ENCODE measurements around the gene RBP7. TPM values are rescaled to one million over a fixed set of nuclear protein-coding genes. Genes with fewer than 3 reads are reported as not detected.
"Not testable (repeated sequence)": the region's sequence is repeated elsewhere in the genome, so short reads cannot be mapped to it uniquely, and the experiment has no call there.

RBP7 gene
- total RNA-seq, result 6.2 TPM

DNA sequence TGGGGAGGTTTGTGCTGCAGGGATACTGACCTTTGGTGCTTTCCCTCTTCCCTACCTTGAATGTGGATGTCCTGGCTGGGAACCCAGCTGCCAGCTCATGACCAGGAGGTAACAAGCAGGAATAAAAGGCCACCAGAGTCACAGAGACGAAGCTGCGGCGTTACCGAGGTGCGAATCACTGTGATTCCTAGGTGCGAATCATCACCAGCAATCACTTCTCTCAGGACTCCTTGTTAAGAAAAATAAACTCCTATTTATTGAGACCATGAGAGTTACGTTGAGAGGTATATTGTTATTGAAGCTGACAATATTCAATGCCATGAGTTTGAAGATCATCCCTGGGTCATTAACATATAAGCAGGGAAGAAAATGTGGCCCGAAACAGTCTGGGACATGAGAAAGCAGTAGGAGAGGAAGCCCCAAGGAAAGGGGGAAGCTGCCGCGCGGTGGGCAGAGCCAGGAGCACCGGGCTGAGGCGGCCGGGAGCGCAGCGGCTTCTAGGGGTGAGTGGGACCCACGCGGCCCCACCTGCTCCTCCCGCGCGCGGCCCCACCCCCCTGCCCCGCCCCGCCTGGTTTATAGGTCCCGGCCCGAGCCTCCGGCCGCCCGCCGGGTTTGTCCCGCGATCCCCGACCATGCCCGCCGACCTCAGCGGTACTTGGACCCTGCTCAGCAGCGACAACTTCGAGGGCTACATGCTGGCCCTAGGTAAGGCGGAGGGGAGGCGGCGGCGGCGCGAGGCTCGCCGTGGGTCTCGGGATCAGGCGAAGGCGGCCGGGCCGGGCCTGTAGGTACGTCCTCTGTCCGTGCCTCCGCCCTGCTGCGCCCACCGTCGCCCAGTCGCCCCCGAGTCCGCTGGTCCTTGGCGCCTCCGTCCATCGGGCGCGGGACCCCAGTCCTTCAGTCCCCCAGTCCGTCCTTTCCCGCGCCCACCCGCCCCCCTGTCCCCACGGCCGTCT lies at the start of gene RBP7:
RBP7 (plus strand) TSS at position 605 of the 959 bp plus-strand sequence; CDS start at position 636, 31 bp downstream.
- DNase-seq, result peak; percentile 16

DNA sequence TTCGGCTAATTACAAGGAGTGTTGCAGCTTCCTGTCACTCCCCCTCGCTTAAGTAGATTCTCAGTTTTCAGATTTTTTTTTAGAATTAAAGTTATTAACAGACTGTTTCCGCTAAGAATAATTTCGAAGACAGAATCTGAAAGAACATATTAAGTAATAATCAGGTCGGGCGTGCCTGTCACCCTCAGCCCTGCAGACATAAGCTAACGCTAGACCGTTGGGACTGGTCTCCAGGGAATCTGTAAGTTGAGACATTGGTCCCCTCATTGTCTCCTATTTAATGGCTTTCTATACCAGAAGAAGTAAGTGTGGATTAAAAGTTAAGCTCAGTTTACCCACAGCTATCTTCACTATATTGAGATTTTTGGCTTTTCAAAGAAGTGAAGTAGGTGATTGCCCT lies 39.3 kb upstream of the RBP7 start:
- DNase-seq, result no peak

DNA sequence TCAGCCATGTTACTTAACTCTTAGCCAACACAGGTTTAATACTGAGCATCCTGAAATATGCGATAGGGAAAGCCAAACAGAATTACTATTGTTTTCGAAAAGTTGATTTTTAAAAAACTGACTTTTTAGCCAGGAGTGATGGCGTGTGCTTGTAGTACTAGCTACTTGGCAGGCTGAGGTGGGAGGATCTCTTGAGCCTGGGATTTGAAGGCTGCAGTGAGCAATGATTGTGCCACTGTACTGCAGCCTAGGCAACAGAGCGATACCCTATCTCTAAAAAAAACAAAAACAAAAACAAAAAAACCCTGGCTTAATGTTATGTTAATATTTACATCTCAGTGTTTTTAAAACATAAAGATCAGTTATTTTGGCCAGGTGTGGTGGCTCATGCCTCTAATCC lies 37.0 kb upstream of the RBP7 start:
- peak; percentile 4 for DNase-seq

DNA sequence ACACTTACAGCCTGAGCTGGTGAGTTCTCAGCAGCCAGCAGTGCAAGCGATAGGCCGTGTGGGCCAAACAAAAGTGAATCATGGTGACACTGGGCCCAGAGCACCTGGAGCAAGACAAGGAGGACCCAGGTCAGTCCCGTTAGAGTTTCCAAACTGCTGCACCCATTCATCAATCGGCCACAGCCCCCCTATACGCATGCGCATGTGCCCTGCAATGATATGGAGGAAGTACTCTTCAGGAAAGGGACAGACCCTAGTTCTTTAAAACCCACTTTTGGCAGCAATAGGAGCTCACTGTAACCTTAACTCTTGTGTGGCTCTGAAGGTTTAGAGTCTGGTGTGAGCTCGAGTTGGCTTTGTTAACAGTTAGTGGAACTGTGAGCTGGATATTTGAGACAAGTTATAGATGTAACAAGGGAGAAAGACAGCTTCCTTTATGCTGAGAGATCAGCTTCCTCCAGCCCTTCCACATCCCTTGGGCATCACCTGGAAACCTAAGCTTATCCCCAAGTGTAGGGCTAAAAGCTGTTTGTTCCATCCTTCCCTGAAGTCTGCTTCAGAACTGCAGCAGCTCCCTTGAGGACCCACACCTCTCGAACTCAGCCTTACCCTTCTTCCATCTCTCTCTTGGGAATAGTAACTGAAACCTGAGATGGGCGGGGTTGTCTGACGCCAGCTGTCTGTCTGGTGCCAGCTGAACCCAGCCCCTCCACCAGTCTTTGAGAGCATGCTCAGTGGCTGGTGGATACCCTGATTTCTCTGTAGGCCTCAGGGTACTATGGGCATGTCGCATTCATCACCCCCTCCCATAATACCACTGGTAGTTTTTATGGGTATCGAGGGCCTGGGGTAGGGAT lies 36.1 kb upstream of the RBP7 start:
- peak; percentile 82 for DNase-seq

DNA sequence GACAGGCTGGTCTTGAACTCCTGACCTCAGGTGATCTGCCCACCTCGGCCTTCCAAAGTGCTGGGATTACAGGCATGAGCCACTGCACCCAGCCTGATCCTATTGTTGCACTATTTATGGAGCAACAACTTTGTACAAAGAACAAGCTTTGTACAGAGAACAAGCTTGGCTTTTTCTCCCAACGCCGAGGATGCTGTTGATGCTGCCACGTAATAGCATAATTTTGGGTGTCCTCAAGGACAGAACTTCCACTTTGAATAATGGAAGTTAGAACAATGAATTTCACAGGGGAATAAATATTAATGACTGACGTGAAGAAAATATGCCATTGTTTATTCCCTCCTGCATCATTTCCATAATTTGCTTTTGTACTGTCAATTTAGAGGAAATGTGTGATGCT lies 12.8 kb upstream of the RBP7 start:
- no peak for DNase-seq

GRCh38 chr1:9985001-9985400 lies 12.0 kb upstream of the RBP7 start:
- DNase-seq, result no peak

DNA sequence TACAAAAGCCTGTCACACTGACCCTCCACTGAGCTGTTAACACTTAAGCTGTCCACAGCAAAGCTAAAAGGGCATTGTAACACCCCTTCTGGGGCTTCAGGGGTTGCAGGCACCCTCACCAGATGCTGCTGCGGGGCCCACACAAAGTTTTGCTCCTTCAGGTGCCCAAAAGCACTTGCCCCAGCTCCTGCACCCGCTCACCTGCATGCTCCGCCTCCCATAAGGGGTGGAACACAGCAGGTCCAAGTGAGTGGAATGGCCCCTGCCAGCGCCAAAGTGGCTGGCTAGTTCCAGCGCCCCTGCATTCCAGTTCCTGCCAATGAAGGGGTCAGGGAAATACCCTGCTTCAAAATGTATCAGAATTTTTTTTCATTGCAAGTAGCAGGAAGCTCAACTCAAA lies 7.3 kb upstream of the RBP7 start:
- no peak for DNase-seq

DNA sequence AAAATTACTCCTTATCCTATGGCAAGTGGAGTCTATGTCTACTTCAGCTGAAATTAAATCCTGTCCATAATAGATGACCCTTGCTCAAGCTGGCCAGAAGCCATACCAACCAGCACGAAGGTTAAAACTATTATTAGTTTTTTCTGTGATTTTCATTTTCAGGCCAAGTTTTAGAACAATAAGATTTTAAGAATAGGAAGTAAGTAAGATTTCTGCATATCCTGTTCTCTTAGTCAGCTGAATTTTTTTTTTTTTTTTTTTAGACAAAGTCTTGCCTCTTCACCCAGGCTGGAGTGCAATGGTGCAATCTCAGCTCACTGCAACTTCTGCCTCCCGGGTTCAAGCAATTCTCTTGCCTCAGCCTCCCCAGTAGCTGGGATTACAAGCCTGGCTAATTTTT lies 6.1 kb upstream of the RBP7 start:
- DNase-seq, result no peak

- no peak for DNase-seq
These were observed 4.1 kb upstream of the RBP7 start for GRCh38 chr1:9992910-9993309.

DNA sequence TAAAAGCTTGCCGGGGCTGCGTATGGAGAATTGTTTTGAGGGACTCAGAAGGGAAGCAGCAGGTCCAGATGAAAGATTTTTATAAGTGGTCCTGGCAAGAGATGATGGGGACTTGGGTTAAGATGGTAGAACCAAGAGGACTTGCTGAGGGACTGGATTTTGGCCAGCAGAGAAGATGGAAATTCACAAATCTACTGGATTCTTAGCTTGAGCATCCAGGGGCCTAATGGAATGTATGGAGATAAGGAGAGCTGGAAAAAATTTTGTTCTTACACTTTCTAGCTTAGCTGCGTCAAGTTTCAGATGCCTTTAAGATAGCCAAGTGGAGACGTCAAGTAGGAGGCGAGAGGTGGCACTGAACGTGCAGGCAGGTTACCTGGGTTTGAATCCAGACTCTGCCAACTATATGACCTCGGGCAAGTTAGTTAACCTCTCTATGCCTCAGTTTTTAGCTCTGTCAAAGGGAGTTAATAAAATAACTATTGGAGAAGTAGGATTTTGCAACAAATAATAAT lies 3.4 kb upstream of the RBP7 start:
- DNase-seq, result no peak

DNA sequence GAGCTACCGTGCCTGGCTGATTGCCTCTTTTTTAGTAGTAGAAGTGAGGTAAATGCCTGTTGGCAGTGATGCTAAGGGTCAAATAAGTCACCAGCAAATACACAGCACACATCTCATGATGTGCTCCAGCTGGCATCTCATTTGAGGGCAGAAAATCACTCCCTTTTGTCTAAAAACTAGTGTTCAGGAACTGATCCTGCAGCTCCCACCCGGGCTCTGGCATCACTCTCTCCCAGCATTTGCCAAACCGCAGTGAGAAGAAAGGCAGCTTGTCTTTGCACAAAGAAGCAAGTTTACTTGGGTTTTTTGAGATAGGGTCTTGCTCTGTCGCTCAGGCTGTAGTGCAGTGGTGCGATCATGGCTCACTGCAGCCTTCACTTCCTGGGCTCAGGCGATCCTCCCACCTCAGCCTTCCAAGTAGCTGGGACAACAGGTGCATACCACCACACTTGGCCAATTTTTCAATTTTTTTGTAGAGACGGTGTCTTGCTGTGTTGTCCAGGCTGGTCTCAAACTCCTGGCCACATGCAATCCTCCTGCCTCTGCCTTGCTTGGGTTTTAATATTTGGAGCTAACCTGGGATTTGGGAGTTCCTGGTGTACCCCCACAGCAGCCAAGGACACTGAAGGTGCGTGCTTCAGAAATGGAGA lies 4.1 kb downstream of the RBP7 start:
- no peak for DNase-seq

GRCh38 chr1:10005248-10005647 lies 8.2 kb downstream of the RBP7 start:
- not testable (repeated sequence) for DNase-seq

DNA sequence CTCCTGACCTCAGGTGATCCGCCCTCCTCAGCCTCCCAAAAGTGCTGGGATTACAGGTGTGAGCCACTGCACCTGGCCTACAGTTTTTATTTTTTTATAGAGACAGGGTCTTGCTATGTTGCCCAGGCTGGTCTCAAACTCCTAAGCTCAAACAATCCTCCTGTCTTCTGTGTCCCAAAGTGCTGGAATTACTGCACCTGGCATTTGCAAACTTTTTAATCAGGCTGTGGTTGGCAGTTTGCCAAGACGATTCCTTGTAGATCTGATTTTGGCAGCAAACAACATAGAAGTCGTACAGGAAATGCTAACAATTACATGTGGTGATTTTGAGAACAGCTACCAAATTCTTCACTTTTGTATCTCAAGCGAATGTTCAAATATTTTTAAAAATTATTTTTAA lies 10.1 kb downstream of the RBP7 start:
- DNase-seq, result peak; percentile 55

- DNase-seq, result no peak
These were observed 17.0 kb downstream of the RBP7 start for GRCh38 chr1:10014016-10014415.

GRCh38 chr1:10019561-10019960 lies 22.5 kb downstream of the RBP7 start:
- no peak for DNase-seq

DNA sequence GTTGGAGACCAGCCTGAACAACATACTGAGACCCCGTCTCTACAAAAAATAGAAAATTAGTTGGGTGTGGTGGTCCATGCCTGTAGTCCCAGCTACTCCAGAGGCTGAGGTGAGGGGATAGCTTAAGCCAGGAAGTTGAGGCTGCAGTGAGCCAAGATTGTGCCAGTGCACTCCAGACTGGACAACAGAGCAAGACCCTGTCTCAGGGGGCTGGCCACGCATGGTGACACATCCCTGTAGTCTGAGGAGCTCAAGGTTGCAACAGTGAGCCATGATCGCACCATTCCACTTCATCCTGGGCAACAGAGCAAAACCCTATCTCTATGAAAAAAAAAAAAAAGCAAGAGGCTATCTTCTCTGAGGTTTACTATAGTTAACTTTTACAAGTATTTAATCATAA lies 23.1 kb downstream of the RBP7 start:
- no peak for DNase-seq

GRCh38 chr1:10020678-10021077 lies 23.6 kb downstream of the RBP7 start:
- DNase-seq, result not testable (repeated sequence)

- not testable (repeated sequence) for DNase-seq
These were observed 25.0 kb downstream of the RBP7 start for GRCh38 chr1:10021992-10022391.

DNA sequence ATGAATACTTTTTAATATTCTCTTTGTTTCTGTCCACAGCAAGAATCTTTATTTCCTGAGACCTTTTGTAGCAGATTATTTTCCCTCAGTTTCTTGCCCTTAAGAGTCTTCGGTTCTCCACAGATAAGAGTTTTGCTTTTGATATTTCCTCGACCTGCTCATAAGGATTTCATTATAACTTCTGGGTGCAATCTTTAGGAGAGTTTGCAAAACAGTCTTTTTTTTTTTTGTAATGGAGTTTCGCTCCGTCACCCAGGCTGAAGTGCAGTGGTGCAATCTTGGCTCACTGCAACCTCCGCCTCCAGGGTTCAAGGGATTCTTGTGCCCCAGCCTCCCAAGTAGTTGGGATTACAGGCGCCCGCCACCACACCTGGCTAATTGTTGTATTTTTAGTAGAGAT lies 25.6 kb downstream of the RBP7 start:
- DNase-seq, result no peak

- no peak for DNase-seq
These were observed 28.3 kb downstream of the RBP7 start for GRCh38 chr1:10025354-10025753.

DNA sequence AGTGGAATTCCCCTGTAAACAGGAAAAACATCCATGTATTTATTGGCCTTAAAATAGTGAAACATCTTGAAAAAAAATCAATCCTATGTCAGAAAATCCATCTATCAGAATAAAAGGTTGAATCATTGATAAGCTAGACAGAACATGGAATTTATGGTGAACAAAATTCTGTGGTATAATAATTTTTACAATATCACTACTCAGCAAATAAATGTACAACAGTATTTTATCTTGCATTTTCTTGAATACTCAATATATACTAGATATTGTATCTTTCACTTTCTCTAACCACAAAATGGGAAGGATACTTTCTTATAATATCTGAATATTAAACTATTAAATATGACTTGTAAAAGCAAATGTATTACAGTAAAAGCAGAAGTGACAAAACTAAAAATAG lies 30.0 kb downstream of the RBP7 start:
- DNase-seq, result no peak

GRCh38 chr1:10028956-10029500 lies 32.0 kb downstream of the RBP7 start:
- not testable (repeated sequence) for DNase-seq
